Spleen (tissue), 11 donors: Measurements from ENCODE around the gene COIL. TPM values are rescaled to one million over a fixed set of nuclear protein-coding genes. Genes with fewer than 3 reads are reported as not detected.
A peak's percentile ranks its signal among the peaks of the same experiment; 100 is the strongest.

ENCODE experiments used
- DNase-seq: peaks from one replicate; pipeline ENCODE4 v3.0.0-alpha.2; 2020
- H3K27ac ChIP-seq, 8 donors: fragments of 200-600 bp; sonication (generic) in 7 of 8; 1 replicate in 4 of 8; 2 replicates in 4 of 8; pipeline versions ENCODE4 v1.5.0 to v1.8.0; 2016 to 2021; ENCODE audit warnings: inconsistent platforms in 4 of 8, mild to moderate bottlenecking in 4 of 8, moderate library complexity in 1 of 8
- H3K27me3 ChIP-seq, 7 donors: fragments of 200-600 bp; sonication (generic) in 6 of 7; replicated peaks in 1 of 7; 1 replicate in 4 of 7; 2 replicates in 3 of 7; pipeline versions ENCODE4 v1.5.0 to v1.8.0; 2016 to 2021; ENCODE audit warnings: inconsistent platforms in 3 of 7, mild to moderate bottlenecking in 1 of 7
- H3K36me3 ChIP-seq, 6 donors: fragments of 200-600 bp; sonication (generic) in 5 of 6; 1 replicate in 4 of 6; 2 replicates in 2 of 6; pipeline versions ENCODE4 v1.5.0 to v1.8.0; 2016 to 2021; ENCODE audit warnings: inconsistent platforms in 2 of 6
- H3K4me1 ChIP-seq, 6 donors: fragments of 200-600 bp; sonication (generic) in 5 of 6; 1 replicate in 3 of 6; 2 replicates in 3 of 6; pipeline versions ENCODE4 v1.5.0 to v1.8.0; 2016 to 2021; ENCODE audit warnings: inconsistent platforms in 3 of 6
- H3K4me3 ChIP-seq, 8 donors: fragments of 200-600 bp; sonication (generic) in 7 of 8; 1 replicate in 4 of 8; 2 replicates in 4 of 8; pipeline versions ENCODE4 v1.5.0 to v1.8.0; 2016 to 2021; ENCODE audit warnings: inconsistent platforms in 4 of 8, mild to moderate bottlenecking in 4 of 8, moderate library complexity in 2 of 8
- H3K9me3 ChIP-seq, 8 donors: fragments of 200-600 bp; sonication (generic) in 7 of 8; 1 replicate in 4 of 8; 2 replicates in 4 of 8; pipeline versions ENCODE4 v1.5.0 to v1.8.0; 2016 to 2021; ENCODE audit warnings: inconsistent platforms in 4 of 8
- CTCF ChIP-seq, 11 experiments: fragments of 200-600 bp in 7 of 11; fragments of 450-650 bp in 4 of 11; sonication (generic) in 4 of 11; IDR thresholded peaks in 8 of 11; conservative IDR thresholded peaks in 3 of 11; 1 replicate in 7 of 11; 2 replicates in 4 of 11; pipeline versions ENCODE4 v1.4.0 to v1.8.0; 2016 to 2021; ENCODE audit warnings: antibody characterized with exemption in 11 of 11, inconsistent platforms in 4 of 11, mild to moderate bottlenecking in 1 of 11
- POLR2A ChIP-seq, 3 donors: fragments of 450-650 bp; IDR thresholded peaks; one replicate each; pipeline ENCODE4 v1.5.1; 2017; ENCODE audit warnings: antibody characterized with exemption in 3 of 3, mild to moderate bottlenecking in 1 of 3
- POLR2AphosphoS5 ChIP-seq, 3 donors: sonication (generic); formaldehyde crosslinking; IDR thresholded peaks; one replicate each; pipeline ENCODE4 v1.5.1; 2017; ENCODE audit warnings: antibody characterized with exemption in 3 of 3
- WGBS, 5 donors: extraction: QIAGEN DNeasy Blood & Tissue Kit in 3 of 5; methylation state at CpG; one replicate each; pipeline versions ENCODE4 v1.1.5 to v1.1.7; 2013 to 2018; 5-methylcytosine and 5-hydroxymethylcytosine counted together
- intact Hi-C: fragments of 100-400 bp; cut with DNase I; formaldehyde crosslinking; loops from one replicate; pipeline ENCODE4 v1.15.0; 2023; ENCODE audit warnings: low total_unique reads
- polyA plus RNA-seq, 3 donors: library from polyadenylated mRNA; stranded (reverse); fragments of 200-250 nt; gene quantifications; one replicate each; pipeline ENCODE4 v1.2.1, GENCODE V29; 2013
- total RNA-seq, 7 donors: library from RNA; depleted of rRNA in 3 of 7; stranded (reverse); fragments of >200 nt in 3 of 7; fragmentation: NEBNext Ultra II Directional in 4 of 7; extraction: Animal tissue kit (Norgen Biotek cat#: 25700) in 4 of 7; gene quantifications; one replicate each; pipeline versions ENCODE4 v1.1.0 to v1.2.1, GENCODE V29; 2016 to 2021
- donor health status: healthy with polysubstance abuse.
- donor health status: DM: no; HTN: no; CAD: no; lungs with moderate emphysema.
- donor health status: DM: no; HTN: no; CAD: no.
- donor health status: Bipolar disorder and iron deficiency.
- donor health status: healthy.
- donor health status: DM: no; HTN: no; CAD: no.
- donor health status: DM: yes; HTN: yes; CAD: no.

COIL gene
- total and polyA plus RNA-seq, 10 donors: 10.0 to 22.7 (median 14.8) TPM

DNA sequence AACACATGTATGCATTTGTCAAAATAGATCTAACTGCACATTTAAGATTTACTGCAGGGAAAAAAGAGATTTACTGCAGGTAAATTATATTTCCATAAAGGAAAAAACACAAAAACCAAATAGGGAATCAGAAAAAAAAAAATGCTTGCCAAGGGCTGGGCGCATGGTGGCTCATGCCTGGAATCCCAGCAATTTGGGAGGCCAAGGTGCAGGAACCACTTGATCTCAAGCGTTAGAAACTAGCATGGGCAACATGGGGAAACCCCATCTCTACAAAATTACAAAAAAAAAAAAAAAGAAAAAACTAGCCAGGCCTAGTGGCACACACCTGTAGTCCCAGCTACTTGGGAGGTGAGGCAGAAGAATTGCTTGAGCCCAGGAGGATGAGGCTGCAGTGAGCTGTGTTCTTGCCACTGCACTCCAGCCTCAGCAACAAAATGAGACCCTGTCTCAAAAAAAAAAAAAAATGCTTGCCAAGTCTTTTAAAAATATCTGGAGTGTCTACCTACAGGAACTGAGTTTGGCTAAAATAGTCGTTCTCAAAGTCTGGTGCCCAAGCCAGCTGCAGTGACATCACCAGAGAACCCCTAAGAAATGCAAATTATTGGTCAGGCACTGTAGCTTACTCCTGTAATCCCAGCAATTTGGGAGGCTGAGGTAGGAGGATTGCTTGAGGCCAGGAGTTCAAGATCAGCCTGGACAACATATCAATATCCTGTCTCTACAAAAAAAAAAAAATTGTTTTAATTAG lies 64.5 kb downstream of the COIL start:
- TF ChIP-seq POLR2A (IDR thresholded peaks at IDR 0.05) (no peak), POLR2AphosphoS5 (IDR thresholded peaks at IDR 0.05) (no peak), CTCF (IDR thresholded peaks at IDR 0.05 in 8 of 11, conservative IDR thresholded peaks at IDR 0.05 in 3 of 11) (no peak)
- H3K4me1 ChIP-seq: peaks cover 0 to 79% (median 44%) of the 10 kb centered on the region in 6 donors
- peaks cover 3 to 100% (median 97%) of the 10 kb centered on the region in 6 donors for H3K36me3 ChIP-seq
- H3K27ac ChIP-seq: peak overlapping the region in 3 of 8 donors; percentile 32 to 54 (median 50)
- H3K4me3 ChIP-seq: no peak overlapping the region
- H3K9me3 ChIP-seq: no peaks in the 10 kb centered on the region
- H3K27me3 ChIP-seq: no peaks in the 10 kb centered on the region
- 62 to 74% (median 64%) methylated on average over 3 of the region's 3 CpGs for WGBS, 5 donors
- DNase-seq: no peak
- intact Hi-C loops: no loop called here

DNA sequence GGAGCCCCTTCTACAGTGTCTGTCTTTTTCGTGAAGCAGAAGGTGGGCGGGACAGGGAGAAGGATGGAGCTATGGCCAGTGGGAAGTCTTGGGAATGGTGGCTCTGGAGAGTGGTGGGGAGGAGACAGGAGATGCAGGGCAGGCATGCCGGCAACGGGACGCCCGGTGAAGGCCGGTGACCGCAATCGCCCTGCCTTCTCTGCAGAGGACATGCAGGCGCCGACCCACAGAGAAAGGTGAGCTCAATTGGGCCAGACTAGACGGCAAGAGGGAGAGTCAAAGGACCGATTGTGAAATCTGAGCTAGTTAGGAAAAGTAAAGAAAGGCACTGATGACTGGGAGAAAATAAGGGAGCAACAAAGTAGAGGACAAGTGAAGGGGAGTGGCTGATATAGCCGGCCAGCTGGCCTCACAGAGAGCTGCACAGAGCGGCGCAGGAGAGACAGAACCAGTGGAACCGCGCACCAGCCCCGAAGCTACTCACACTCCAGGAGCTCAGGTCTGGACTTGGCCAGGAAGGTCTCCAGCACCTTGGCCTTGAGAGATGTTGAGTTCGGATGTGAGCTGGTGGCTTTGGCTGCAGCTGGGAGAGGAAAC lies 65.9 kb downstream of the COIL start:
- DNase-seq: no peak
- intact Hi-C loops: no loop called here
- Histone ChIP-seq H3K36me3 (peaks cover 0 to 100% (median 97%) of the 10 kb centered on the region in 6 donors), H3K27me3 (no peaks in the 10 kb centered on the region), H3K4me3 (no peak overlapping the region), H3K9me3 (no peaks in the 10 kb centered on the region), H3K27ac (peak overlapping the region in 2 of 8 donors; percentile 21 to 24), H3K4me1 (peaks cover 0 to 70% (median 39%) of the 10 kb centered on the region in 6 donors)
- WGBS, 5 donors: 88 to 93% (median 91%) methylated on average over 19 to 20 of the region's 20 CpGs
- TF ChIP-seq POLR2A (IDR thresholded peaks at IDR 0.05) (no peak), CTCF (IDR thresholded peaks at IDR 0.05 in 8 of 11, conservative IDR thresholded peaks at IDR 0.05 in 3 of 11) (no peak), POLR2AphosphoS5 (IDR thresholded peaks at IDR 0.05) (peak in 1 of 3 donors; percentile 52)

DNA sequence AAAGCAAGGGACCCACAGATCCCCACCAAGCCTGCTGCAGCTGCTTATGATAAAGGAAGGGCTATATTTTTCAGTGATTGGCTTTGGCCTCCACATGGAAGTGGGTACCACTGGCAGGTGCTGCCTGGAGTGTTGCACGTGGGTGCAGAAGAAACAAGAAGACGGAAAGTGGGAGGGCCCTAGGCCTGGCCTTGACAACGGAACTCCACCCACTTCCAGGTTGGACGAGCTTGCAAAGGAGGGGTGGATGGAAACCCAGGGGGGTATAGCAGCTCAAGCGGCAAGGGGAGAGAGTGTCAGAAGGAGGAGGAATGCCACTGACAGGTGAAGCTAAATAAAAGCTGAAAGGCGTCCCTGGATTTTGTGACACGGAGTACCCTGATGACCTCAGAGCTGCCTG lies 67.3 kb downstream of the COIL start:
- intact Hi-C loops: no loop called here

More for the DNA sequence above, 67.3 kb downstream of the COIL start:
- Histone ChIP-seq H3K27me3 (no peaks in the 10 kb centered on the region), H3K4me3 (no peak overlapping the region), H3K27ac (peak overlapping the region in 4 of 8 donors; percentile 9 to 24 (median 18)), H3K4me1 (peaks cover 0 to 55% (median 33%) of the 10 kb centered on the region in 6 donors), H3K36me3 (peaks cover 0 to 100% (median 97%) of the 10 kb centered on the region in 6 donors), H3K9me3 (peaks cover 0 to 11% (median 7%) of the 10 kb centered on the region in 8 donors)
- WGBS, 5 donors: 66 to 78% (median 77%) methylated on average over 7 of the region's 7 CpGs
- DNase-seq: no peak
- TF ChIP-seq CTCF (IDR thresholded peaks at IDR 0.05 in 8 of 11, conservative IDR thresholded peaks at IDR 0.05 in 3 of 11) (no peak), POLR2AphosphoS5 (IDR thresholded peaks at IDR 0.05) (peak in 2 of 3 donors; percentile 8 to 32), POLR2A (IDR thresholded peaks at IDR 0.05) (no peak)
